ENCODE data around the gene GABBR2.

GRCh38 chr9:98590101-98590500 is 118.6 kb downstream of the GABBR2 start:
- TF ChIP-seq CTCF (IDR thresholded peaks at IDR 0.05) = no peak
- no peak for TF ChIP-seq POLR2AphosphoS5 (IDR thresholded peaks at IDR 0.05)
- no peak for TF ChIP-seq POLR2A (IDR thresholded peaks at IDR 0.05)

All from breast epithelium (tissue), 3 donors.